Renal pelvis (tissue), 4 donors: ENCODE results near the gene CERS6. TPM values are rescaled to one million over a fixed set of nuclear protein-coding genes. Genes with fewer than 3 reads are reported as not detected.

Experiments used
- DNase-seq: peaks from one replicate; pipeline ENCODE4 v3.0.0-alpha.2; 2013
- polyA plus RNA-seq, 3 donors: library from polyadenylated mRNA; unstranded; fragments of 120-200 nt; gene quantifications; one replicate each; pipeline ENCODE4 v1.2.1, GENCODE V29; 2013; ENCODE audit not compliant: insufficient read length in 3 of 3

CERS6 gene
- polyA plus RNA-seq, 3 donors: 41.8 to 44.3 (median 43.9) TPM

GRCh38 chr2:168434146-168434545 is 21.9 kb upstream of the CERS6 start:
- no peak for DNase-seq

DNA sequence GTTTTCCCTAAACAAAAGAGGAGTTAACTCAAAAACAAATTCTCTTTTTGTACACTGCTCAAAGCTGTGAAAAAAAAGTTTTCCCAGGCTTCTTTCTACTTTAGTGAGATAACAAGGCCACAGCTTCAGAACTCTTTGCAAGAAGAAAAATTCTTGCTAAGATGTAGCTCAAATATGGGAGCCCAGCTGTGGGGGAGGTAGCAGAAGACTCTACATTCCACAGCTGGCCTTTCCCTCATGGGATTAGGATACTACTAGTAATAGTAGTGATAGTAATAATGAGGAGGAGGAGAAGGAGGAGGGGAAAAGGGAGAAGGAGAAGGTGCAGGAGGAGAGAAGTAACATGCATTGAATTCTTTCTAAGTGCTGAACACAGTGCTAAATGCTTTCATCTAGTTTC is 19.2 kb upstream of the CERS6 start:
- DNase-seq: no peak

- no peak for DNase-seq
Observed at GRCh38 chr2:168438553-168438952, 17.5 kb upstream of the CERS6 start.

DNA sequence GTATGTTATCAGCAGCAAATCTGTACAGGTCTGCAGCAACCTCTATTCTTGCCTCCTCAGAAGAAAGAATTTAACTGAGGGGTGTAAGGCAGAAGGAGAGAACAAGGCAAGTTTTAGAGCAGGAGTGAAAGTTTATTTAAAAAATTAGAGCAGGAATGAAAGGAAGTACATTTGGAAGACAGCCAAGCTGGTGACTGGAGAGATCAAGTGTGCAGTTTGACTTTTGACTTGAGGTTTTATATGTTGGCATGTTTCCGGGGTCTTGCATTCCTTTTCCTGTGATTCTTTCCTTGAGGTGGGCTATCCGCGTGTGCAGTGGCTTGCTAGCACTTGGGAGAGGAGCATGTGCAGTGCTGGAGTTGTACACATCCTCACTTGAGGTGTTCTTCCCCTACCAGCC is 16.5 kb upstream of the CERS6 start:
- DNase-seq: no peak

DNA sequence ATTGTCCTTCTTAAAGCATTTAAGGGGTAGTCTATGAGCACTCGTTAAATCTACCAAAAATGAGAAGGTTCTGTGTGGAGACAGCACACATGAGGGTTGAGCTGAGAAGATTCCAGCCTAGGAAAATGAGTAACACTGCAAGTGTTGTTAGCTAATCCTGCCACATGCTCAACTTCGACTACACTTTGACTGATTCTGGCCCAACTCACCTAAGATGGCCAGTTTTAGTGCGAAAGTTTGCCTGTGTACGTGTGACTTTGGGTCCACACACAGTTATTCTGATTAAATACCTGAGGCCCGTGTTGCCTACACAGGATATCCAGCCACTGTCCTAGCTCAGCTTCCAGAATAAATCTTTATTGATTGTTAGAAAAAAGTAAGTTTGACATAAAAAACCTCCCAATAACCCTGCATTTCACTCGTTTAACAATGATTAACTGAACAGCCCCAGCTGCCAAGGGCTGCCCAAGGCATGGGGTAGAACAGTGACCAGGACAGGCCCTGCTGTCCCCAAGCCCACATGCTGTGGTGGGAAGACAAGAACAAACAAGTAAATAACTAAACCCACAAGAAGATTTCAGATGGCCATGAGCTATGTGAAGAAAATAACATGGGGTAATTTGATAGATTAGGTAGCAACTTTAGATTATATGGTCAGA is 14.7 kb upstream of the CERS6 start:
- no peak for DNase-seq

DNA sequence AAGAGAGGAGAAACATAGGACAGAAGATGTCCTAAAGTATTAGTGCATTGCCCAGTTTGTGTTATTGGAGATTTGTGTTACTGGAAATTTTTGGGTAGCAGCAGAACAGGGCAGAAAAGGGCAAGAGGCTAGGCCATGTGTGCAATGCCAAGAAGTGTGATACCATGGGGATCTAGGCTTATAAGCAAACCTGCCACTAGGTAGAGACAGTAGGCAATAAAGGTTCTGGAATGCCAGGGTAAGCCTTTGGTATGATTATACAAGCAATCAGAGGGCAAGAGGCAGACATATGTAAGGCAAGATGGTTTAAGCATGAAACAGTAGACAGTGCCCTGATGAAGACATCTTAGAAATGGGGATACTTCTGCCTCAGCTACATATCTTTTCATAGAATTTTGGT is 12.3 kb upstream of the CERS6 start:
- DNase-seq: no peak

- DNase-seq: no peak
Observed at GRCh38 chr2:168445960-168446359, 10.1 kb upstream of the CERS6 start.

GRCh38 chr2:168448980-168449379 is 7.1 kb upstream of the CERS6 start:
- no peak for DNase-seq

- no peak for DNase-seq
Observed at GRCh38 chr2:168449419-168449818, 6.7 kb upstream of the CERS6 start.

GRCh38 chr2:168450171-168450570 is 5.9 kb upstream of the CERS6 start:
- no peak for DNase-seq

GRCh38 chr2:168450732-168451131 is 5.3 kb upstream of the CERS6 start:
- DNase-seq: no peak

GRCh38 chr2:168452781-168453180 is 3.3 kb upstream of the CERS6 start:
- no peak for DNase-seq

DNA sequence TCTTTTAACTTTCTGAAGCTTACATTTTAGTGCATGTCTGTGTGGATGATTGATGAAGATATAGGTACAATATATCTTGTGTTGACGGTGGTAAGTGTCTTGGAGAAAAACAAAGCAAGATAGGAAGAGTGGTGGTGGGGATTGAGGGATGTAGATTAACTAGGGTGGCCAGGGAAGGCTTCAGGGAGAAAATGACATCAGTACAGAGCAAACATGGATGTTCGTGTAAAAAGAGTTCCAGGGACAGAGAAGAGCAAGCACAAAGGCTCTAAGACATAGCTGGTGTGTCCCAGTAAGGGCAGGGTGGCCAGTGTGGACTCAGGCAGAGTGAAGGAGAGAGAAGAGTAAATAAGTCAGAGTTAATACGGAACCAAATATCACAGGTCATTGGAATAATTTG is 2.7 kb upstream of the CERS6 start:
- DNase-seq: no peak

- DNase-seq: no peak
Observed at GRCh38 chr2:168454737-168455644, 1.1 kb upstream of the CERS6 start.

DNA sequence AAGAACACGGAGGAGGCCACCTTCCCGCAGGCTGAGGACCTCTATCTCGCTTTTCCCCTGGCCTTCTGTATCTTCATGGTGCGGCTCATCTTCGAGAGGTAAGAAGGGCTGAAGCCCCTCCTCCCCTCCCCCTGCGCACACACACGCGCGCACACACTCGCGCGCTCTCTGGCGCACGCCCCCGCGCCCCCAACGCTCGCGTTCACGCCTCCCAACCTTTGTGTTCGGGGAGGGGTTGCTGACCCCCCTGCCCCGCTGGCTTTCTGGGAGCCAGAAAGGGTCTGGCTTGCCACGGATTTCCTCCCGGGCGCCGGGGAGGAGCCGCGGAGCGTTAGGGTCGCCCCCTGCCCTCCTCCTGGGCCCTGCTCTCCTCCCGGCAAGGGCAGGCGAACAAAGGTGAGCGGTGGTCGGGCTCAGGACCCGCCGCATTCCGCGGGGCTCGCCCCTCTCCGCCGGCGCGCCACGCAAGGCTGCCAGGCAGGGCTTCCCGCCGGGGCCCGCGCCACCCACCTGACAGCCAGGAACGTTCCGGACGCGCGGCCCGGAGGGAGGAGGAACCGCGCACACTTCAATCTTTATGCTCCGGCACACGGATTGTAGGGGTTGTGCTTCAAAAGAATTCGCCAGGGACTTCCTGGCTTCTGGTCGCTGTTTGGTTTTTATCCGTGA is 583 bp downstream of the CERS6 start:
- peak; percentile 48 for DNase-seq

DNA sequence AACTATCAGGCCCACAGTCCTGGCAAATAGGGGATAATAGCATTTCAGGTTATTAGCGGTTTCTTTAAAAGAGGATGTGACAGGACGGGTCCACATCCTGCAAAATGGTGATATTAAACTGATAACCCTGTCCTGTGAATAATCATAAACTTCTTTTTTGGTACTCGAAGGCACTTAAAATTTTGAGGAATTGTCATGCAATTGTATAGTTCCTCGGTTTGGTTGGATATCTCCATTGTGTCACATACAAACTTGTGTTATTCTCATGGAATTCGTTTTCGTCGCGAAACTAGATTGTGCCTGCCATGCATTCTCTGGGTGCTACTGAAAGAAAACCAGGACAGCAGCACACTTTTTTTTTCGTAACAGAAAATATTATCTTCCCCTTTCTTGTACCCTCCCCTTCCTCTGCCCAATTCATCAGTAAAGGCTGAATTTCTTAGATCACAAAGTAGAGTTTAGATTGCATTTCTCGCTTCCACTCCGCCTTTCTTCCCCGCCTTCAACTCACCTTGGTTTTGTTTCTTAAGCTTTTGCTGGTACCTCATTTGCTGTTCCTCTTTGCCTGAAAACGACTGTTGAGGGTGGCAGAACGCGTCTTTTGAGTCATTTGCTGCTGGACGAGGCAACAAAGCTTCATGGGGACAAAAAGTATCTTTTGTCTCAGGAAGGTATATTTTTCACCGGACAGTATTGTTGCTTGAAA is 1.3 kb downstream of the CERS6 start:
- no peak for DNase-seq

GRCh38 chr2:168458139-168458538 is 2.1 kb downstream of the CERS6 start:
- DNase-seq: no peak

DNA sequence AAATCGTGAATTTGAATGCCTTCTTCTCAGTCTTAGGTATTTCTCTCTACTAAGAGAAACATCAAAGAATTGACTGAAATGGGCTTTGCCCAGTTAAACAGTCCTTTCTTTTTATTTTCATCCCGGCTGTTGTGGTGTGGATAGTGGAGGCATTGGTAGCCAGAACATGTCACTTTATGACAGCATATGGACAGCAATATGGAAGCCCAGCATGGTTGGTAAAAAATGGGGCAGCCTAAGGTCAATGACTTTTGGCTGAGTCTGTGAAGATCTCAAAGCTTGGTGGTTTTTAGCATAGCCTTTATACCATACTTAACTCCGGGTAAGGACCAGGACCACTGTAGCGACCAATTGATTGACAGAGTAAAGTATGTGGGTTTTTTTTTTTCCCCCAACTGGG is 3.2 kb downstream of the CERS6 start:
- DNase-seq: no peak

GRCh38 chr2:168460571-168460970 is 4.5 kb downstream of the CERS6 start:
- no peak for DNase-seq

DNA sequence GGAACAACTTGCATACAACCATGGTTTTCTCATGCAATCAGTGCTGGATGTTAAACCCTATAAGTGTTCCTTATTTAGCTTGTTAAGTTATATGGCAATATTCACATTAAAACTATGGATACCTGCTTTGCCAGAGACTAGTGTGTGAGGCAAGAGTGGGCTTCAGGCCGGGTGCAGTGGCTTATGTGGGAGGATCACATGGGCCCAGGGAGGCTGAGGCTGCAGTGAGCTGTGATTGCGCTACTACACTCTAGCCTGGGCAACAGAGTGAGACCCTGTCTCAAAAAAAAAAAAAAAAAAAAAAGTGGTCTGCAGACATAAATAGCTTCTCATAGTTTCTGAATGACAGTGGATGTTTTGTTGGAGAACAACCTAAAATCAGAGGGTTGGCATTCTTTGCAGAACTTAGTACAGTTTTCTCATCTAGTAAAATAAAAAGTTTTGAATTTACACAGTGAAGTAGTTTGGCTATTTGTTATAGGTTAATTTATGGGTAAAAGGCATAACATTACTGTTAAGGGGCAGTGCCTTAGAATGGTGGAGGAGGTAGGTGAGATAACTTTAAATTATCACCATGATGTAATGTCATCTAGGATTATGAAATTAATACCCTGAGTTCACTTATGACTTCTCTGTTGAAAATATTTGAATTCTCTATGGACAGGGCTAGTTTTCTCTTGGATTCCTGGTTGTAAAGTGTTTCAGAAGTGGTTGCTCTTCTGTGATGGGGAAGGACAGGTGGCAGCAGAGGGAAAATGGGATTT is 5.3 kb downstream of the CERS6 start:
- no peak for DNase-seq

- no peak for DNase-seq
Observed at GRCh38 chr2:168461942-168462331, 5.9 kb downstream of the CERS6 start.
